HEK293 (cell line): ENCODE measurements around the gene ELFN1.

Source experiments
- CTCF ChIA-PET: fragments of 350-600 bp; formaldehyde crosslinking; extraction: SDS; loops from one replicate; lab custom pipeline; 2021; ENCODE audit warnings: antibody characterized with exemption; lab: Yijun Ruan, JAX
- POLR2A ChIA-PET: fragments of 300-600 bp; formaldehyde crosslinking; extraction: SDS; loops from one replicate; lab custom pipeline; 2020; ENCODE audit warnings: antibody characterized with exemption, inconsistent platforms; lab: Yijun Ruan, JAX
- H3K27ac ChIP-seq: fragments of 200-500 bp; sonication (Bioruptor generic); 2 replicates; pipeline ENCODE4 v1.5.1; 2014; ENCODE audit warnings: low read depth, low read length, control low read depth, inconsistent platforms; ENCODE audit errors: extremely low read depth
- H3K36me3 ChIP-seq, 2 experiments: fragments of 200-500 bp in 1 of 2; sonication (Bioruptor generic) in 1 of 2; 1 replicate in 1 of 2; 2 replicates in 1 of 2; pipeline ENCODE4 v1.5.1; 2014 to 2017; ENCODE audit warnings: inconsistent platforms in 2 of 2, low read length in 2 of 2; ENCODE audit not compliant: control insufficient read depth in 2 of 2, insufficient read depth in 1 of 2
- H3K4me1 ChIP-seq: fragments of 200-500 bp; sonication (Bioruptor generic); 2 replicates; pipeline ENCODE4 v1.5.1; 2014; ENCODE audit warnings: mild to moderate bottlenecking, low read length, inconsistent platforms; ENCODE audit not compliant: control insufficient read depth, insufficient read depth
- H3K4me3 ChIP-seq: 2 replicates; pipeline ENCODE4 v1.5.1; 2011; ENCODE audit warnings: low read depth, mild to moderate bottlenecking, control low read depth, low read length, moderate library complexity
- H3K9me3 ChIP-seq: fragments of 200-500 bp; sonication (Bioruptor generic); 2 replicates; pipeline ENCODE4 v1.5.1; 2014; ENCODE audit warnings: low read depth, low read length, inconsistent platforms; ENCODE audit not compliant: control insufficient read depth, insufficient read depth
- ELK4 ChIP-seq: IDR thresholded peaks from 2 replicates; pipeline ENCODE4 v1.6.1; 2011; ENCODE audit warnings: mild to moderate bottlenecking, low read depth, low read length, borderline replicate concordance
- FEZF1 ChIP-seq: fragments of 450-650 bp; formaldehyde crosslinking; IDR thresholded peaks from 2 replicates; pipeline ENCODE4 v1.5.1; 2016; ENCODE audit warnings: missing biosample characterization, missing genetic modification characterization
- GLI4 ChIP-seq: fragments of 450-650 bp; formaldehyde crosslinking; IDR thresholded peaks from 2 replicates; pipeline ENCODE4 v1.5.1; 2016; ENCODE audit warnings: missing biosample characterization, missing genetic modification characterization
- GLIS1 ChIP-seq: fragments of 450-650 bp; formaldehyde crosslinking; IDR thresholded peaks from 2 replicates; pipeline ENCODE4 v1.5.1; 2016; ENCODE audit warnings: missing biosample characterization, missing genetic modification characterization
- KLF8 ChIP-seq: fragments of 450-650 bp; formaldehyde crosslinking; IDR thresholded peaks from 2 replicates; pipeline ENCODE4 v1.5.1; 2016; ENCODE audit warnings: missing biosample characterization, missing genetic modification characterization
- PRDM1 ChIP-seq: fragments of 450-650 bp; formaldehyde crosslinking; IDR thresholded peaks from 2 replicates; pipeline ENCODE4; 2016; ENCODE audit warnings: missing biosample characterization, missing genetic modification characterization
- SETDB1 ChIP-seq: IDR thresholded peaks from one replicate; pipeline ENCODE4 v1.6.1; 2017; ENCODE audit warnings: mild to moderate bottlenecking, low read length, moderate library complexity, mixed read lengths; ENCODE audit not compliant: insufficient read length
- SP2 ChIP-seq: fragments of 450-650 bp; formaldehyde crosslinking; IDR thresholded peaks from 2 replicates; pipeline ENCODE4 v1.5.1; 2016; ENCODE audit warnings: missing biosample characterization, missing genetic modification characterization
- YY1 ChIP-seq: fragments of 450-650 bp; formaldehyde crosslinking; IDR thresholded peaks from 2 replicates; pipeline ENCODE4 v1.5.1; 2018; ENCODE audit warnings: missing biosample characterization, missing genetic modification characterization
- ZBTB21 ChIP-seq: fragments of 450-650 bp; formaldehyde crosslinking; IDR thresholded peaks from 2 replicates; pipeline ENCODE4 v1.5.1; 2017; ENCODE audit warnings: missing biosample characterization, missing genetic modification characterization
- ZFHX2 ChIP-seq: fragments of 450-650 bp; formaldehyde crosslinking; conservative IDR thresholded peaks from 2 replicates; pipeline ENCODE4 v1.5.1; 2016; ENCODE audit warnings: missing biosample characterization, missing genetic modification characterization
- ZIC2 ChIP-seq: fragments of 450-650 bp; formaldehyde crosslinking; IDR thresholded peaks from 2 replicates; pipeline ENCODE4 v1.5.1; 2016; ENCODE audit warnings: missing biosample characterization, missing genetic modification characterization
- ZNF112 ChIP-seq: fragments of 450-650 bp; formaldehyde crosslinking; IDR thresholded peaks from 2 replicates; pipeline ENCODE4 v1.5.0; 2017; ENCODE audit warnings: missing biosample characterization, missing genetic modification characterization
- ZNF155 ChIP-seq: fragments of 450-650 bp; formaldehyde crosslinking; IDR thresholded peaks from 2 replicates; pipeline ENCODE4 v1.5.1; 2016; ENCODE audit warnings: missing biosample characterization, missing genetic modification characterization
- ZNF221 ChIP-seq: fragments of 450-650 bp; formaldehyde crosslinking; IDR thresholded peaks from 2 replicates; pipeline ENCODE4 v1.5.1; 2017; ENCODE audit warnings: missing biosample characterization, missing genetic modification characterization, borderline replicate concordance
- ZNF366 ChIP-seq: fragments of 450-650 bp; formaldehyde crosslinking; conservative IDR thresholded peaks from 2 replicates; pipeline ENCODE4 v1.5.1; 2016; ENCODE audit warnings: missing biosample characterization, missing genetic modification characterization
- ZNF510 ChIP-seq: fragments of 450-650 bp; formaldehyde crosslinking; IDR thresholded peaks from 2 replicates; pipeline ENCODE4 v1.5.1; 2018; ENCODE audit warnings: mild to moderate bottlenecking, missing genetic modification characterization, missing biosample characterization; ENCODE audit not compliant: insufficient replicate concordance
- ZNF596 ChIP-seq: fragments of 450-650 bp; IDR thresholded peaks from 2 replicates; pipeline ENCODE4 v1.5.0; 2018; ENCODE audit warnings: missing biosample characterization, mild to moderate bottlenecking, missing genetic modification characterization, moderate library complexity
- ZNF629 ChIP-seq: fragments of 450-650 bp; formaldehyde crosslinking; IDR thresholded peaks from 2 replicates; pipeline ENCODE4 v1.5.1; 2017; ENCODE audit warnings: missing biosample characterization, missing genetic modification characterization
- ZNF660 ChIP-seq: fragments of 450-650 bp; IDR thresholded peaks from 2 replicates; pipeline ENCODE4 v1.5.1; 2018; ENCODE audit warnings: missing biosample characterization, mild to moderate bottlenecking, missing genetic modification characterization
- ZNF664 ChIP-seq: fragments of 450-650 bp; formaldehyde crosslinking; IDR thresholded peaks from 2 replicates; pipeline ENCODE4 v1.5.1; 2016; ENCODE audit warnings: missing biosample characterization, missing genetic modification characterization

ELFN1 gene

GRCh38 chr7:1693991-1694524 lies 24.0 kb downstream of the ELFN1 start:
- CTCF ChIA-PET = interaction anchor here (0.6 kb wide), 2 partner anchors 119 to 136 kb away, joined by 3 read pairs; no protein-coding TSS in a partner anchor
- Histone ChIP-seq H3K27ac (no peak overlapping the region), H3K9me3 (no peaks in the 10 kb centered on the region), H3K36me3 (no peaks in the 10 kb centered on the region), H3K4me1 (no peaks in the 10 kb centered on the region), H3K4me3 (no peak overlapping the region)
- TF ChIP-seq ZBTB21 (peak; percentile 83), ZFHX2 (tag by site-specific recombination) (peak; percentile 38; the same call in 1 of the 2 replicates), ZIC2 (tag by site-specific recombination) (peak; percentile 78), ZNF629 (tag by site-specific recombination) (peak; percentile 85), ZNF155 (no peak), GLIS1 (peak; percentile 50; the same call in 1 of the 2 replicates), ZNF112 (no peak)
- POLR2A ChIA-PET = no interaction called here

DNA sequence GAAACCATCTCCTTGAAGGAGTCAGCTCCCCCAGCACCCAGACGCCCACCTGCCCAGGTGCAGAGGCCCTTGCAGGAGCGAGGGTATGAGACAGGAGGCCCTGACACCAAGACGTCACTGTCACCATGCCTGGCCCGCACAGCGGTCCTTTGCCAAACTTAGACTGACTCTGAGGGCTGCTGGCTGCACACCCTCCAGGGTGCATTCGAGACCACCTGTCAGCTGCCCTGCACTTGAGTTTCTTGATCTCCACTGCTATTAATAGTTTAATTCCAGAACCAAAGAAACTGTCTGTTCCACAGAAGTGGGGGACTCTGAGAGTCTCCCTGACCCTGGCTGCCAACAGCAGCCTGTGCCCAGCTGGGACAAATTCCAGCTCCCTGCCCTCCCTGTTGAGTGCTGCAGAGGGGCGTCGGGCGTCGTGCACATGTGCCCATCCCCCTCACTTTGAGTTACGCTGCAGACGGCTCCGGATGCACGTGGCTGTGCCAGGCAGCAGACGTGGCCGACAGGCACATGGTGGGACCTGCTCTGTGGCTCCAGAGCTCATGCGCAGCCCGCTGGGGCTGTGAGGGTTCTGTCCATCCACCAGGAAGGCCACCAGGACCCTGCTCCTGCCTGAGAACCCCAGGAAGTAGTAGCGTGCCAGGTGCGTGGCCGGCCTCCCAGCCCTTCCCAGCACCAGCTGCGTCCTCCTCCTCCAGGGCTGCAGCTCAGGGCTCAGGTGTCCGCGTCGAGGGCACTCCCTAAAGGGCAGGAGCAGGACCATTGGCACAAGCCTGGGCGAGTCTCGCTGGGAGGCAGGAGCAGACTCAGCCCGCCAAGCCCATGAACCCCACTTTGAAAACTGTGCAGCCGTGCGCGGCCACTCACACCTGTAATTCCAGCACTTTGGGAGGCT lies 24.8 kb downstream of the ELFN1 start:
- H3K4me3 ChIP-seq = no peak overlapping the region
- TF ChIP-seq SETDB1 (no peak), ZNF660 (tag by site-specific recombination) (0 out of 2 replicates have a peak, but pooled peaks have one; percentile 19), GLI4 (tag by site-specific recombination) (no peak), SP2 (tag by site-specific recombination) (no peak)
- ChIA-PET CTCF (interaction anchor here (0.6 kb wide), 2 partner anchors 118 to 136 kb away, joined by 3 read pairs; no protein-coding TSS in a partner anchor), POLR2A (no interaction called here)
- no peaks in the 10 kb centered on the region for H3K9me3 ChIP-seq
- H3K27ac ChIP-seq = no peak overlapping the region
- H3K36me3 ChIP-seq = no peaks in the 10 kb centered on the region
- H3K4me1 ChIP-seq = no peaks in the 10 kb centered on the region

DNA sequence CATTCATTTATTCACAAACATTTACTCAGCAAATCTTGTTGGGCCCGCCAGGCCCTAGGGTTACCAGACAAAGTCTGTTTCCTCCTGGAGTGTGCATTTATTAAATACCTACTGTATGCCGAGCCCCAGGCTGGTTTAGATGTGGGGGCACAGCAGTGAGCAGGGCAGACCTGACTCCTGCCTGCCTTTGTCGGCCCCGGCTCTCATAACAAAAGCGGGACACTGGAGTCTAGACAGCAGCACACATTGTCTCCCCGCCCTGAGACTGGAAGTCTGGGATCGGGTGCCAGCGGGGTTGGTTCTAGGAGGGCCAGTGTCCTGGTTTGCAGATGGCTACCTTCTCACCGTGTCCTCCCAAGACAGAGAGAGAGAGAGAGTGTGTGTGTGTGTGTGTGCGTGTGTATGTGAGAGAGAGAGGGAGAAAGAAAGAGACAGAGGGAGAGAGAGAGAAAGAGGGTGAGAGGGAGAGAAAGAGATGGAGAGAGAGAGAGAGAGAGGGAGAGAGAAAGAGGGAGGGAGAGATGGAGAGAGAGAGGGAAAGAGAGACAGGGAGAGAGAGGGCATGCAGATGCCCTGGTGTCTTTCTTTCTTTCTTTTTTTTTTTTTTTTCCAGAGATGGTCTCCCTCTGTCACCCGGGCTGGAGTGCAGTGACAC lies 25.9 kb downstream of the ELFN1 start:
- no peak overlapping the region for H3K27ac ChIP-seq
- TF ChIP-seq ZNF221 (tag by site-specific recombination) = no peak
- no peak for TF ChIP-seq FEZF1 (tag by site-specific recombination)
- TF ChIP-seq PRDM1 = peak; percentile 70
- TF ChIP-seq ZNF366 (tag by site-specific recombination) = peak; percentile 48; the same call in 1 of the 2 replicates
- TF ChIP-seq ZNF510 (tag by site-specific recombination) = no peak
- TF ChIP-seq KLF8 (tag by site-specific recombination) = no peak
- TF ChIP-seq YY1 (tag by site-specific recombination) = no peak
- TF ChIP-seq ELK4 = no peak
- no peak for TF ChIP-seq ZNF664
- peak; percentile 78 for TF ChIP-seq ZNF596 (tag by site-specific recombination)
- ChIA-PET POLR2A (interaction anchor here (0.7 kb wide), 1 partner anchor 1103 kb away, joined by 3 read pairs; no protein-coding TSS in a partner anchor), CTCF (no interaction called here)
- no peaks in the 10 kb centered on the region for H3K4me1 ChIP-seq
- no peaks in the 10 kb centered on the region for H3K36me3 ChIP-seq
- no peaks in the 10 kb centered on the region for H3K9me3 ChIP-seq
- H3K4me3 ChIP-seq = no peak overlapping the region
